Stimulated activated CD4-positive, alpha-beta T cell treated with anti-CD3 and anti-CD28 coated beads, Interleukin-4, amount 100 ng/mL, for 24 hours (primary cell): ENCODE measurements around the gene TMEM132D.
"Not testable (repeated sequence)": the region's sequence is repeated elsewhere in the genome, so short reads cannot be mapped to it uniquely, and the experiment has no call there.

ENCODE experiments used
- DNase-seq: peaks from one replicate; pipeline ENCODE4 v3.0.0-alpha.2; 2020

The TMEM132D gene

DNA sequence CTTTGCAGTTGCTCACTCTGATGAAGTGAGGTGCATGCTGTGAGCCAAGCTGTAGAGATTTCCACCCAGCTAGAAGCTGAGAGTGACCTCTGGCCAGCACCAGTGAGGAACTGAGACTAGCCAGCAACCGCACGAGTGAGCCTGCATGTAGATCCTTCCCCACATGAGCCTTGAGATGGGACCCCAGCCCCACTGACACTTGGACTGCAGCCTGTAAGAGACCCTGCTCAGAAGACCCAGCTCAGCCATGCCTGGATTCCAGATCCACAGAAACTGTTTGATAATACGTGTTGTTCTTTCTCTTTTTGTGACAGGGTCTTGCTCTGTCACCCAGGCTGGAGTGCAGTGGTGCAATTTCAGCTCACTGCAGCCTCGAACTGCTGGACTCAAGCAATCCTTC, 821.4 kb downstream of the TMEM132D start:
- no peak for DNase-seq

GRCh38 chr12:129081755-129082250, 822.0 kb downstream of the TMEM132D start:
- DNase-seq, result no peak

DNA sequence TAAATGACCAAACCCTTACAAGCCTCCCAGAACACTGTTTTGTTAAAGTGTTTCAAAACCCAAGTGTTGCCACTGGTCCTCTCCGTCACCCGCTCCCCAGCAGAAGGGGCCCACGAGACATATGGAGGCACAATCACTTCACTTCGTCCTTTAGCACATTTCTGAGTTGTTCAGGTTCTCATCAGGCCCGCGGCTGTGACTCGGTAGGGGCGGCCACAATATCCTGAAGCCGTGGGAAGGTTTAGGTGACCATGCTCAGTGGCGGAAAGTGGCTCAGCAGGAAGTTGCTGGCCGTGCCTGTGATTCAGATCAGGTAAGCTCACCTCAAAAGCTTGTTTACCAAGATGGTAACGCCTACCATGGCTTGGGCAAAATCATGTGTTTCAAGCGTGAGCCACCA, 823.0 kb downstream of the TMEM132D start:
- DNase-seq, result no peak

GRCh38 chr12:129080391-129080790, 823.4 kb downstream of the TMEM132D start:
- DNase-seq, result no peak

DNA sequence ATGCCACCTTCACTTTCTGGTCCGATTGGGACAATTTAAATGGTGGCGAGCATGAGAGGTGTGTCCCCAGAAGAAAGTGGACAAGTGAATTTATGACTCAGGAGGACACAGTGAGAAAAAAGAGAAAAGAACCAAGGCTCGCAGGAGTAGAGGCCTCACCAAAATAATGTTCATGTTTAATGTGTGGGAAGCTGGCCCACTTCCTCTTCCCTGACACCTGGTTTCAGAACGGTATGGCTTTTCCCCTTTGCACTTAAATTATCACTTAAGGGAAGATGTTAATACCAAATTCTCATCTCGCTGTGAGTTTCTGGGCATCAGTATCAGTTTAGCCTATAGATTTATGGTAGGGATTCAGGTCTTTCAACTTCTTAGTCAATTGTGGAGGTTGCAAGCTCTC, 824.1 kb downstream of the TMEM132D start:
- DNase-seq, result no peak

GRCh38 chr12:129076441-129077320, 827.1 kb downstream of the TMEM132D start:
- DNase-seq, result no peak

- no peak for DNase-seq
These were observed 828.2 kb downstream of the TMEM132D start for GRCh38 chr12:129075460-129076208.

DNA sequence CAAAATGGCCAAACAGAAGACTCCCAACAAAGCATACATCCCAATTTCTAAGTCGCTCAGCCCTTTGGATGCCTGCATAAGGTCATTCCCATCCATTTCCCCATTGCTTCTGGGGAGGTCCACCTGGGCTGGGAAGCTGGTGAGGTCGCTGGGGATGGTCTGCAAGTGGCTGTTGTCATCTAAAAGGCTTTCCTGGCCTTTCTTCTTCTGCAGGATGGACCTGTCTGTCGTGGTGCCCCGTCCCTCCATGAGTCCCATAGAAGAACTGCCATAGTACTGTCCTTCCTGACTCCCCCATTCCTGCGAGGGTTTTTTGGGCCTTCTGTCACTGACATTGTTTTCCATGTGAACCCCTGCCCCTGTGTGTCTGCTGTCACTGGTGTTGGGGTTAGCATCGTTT, 829.4 kb downstream of the TMEM132D start:
- no peak for DNase-seq

- DNase-seq, result no peak
These were observed 830.5 kb downstream of the TMEM132D start for GRCh38 chr12:129073157-129073915.

DNA sequence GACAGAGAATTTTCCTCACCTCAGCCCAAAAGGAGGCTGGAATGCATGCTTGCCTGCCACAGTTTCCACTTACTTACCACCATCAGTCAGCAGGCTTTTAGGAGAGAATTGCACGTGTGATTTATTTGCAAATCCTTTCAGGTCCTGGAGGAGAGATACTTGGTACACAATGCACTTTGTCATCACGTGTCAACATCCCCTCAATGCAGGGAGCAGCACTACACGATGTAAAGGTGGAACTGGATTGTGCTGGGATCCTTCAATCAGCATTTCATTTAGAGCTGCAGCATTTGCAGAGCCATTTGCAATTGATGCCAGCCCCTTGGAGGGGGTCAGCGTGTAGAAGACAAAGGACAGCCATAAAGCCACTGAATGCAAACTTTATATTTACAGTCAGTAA, 832.5 kb downstream of the TMEM132D start:
- no peak for DNase-seq

DNA sequence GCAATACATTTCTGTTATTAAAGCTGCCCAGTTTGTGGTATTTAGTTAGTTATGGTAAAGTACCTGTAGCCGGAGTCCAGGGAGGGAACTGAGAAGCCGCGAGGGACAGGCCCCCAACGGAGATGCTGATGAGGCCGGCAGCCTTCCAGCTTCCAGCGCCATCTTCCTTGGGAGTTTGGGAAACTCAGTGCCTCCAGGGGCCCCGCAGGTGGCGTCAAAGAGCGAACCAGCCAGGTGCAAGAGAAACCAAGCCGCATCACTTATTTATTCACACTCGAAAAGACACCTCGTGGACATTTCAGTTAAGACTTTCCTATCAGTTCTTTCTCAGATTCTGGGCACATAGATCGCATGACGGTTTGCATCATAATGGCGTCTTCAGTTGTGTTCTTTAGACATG, 833.9 kb downstream of the TMEM132D start:
- DNase-seq, result no peak

DNA sequence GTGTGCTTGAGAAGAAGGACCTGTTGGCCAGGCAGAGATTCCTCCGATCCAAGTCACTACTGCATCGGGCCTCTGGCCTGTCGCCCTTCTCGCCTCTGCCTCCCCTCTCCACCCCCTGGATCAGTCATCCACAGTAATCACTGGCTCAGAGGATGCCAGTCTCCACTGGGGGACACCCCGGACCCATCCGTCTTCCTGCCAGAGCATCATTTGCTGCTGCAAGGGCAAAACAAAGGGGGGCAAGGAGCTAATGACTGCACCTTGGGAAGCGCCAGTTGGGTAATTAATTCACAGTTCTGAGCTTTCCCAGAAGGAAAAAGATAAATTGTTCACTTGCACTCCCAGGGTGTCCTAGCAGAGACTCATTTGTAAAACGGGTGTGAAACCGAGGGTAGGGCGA, 835.1 kb downstream of the TMEM132D start:
- no peak for DNase-seq

GRCh38 chr12:129067491-129067890, 836.3 kb downstream of the TMEM132D start:
- DNase-seq, result no peak

- no peak for DNase-seq
These were observed 839.5 kb downstream of the TMEM132D start for GRCh38 chr12:129064209-129064855.

DNA sequence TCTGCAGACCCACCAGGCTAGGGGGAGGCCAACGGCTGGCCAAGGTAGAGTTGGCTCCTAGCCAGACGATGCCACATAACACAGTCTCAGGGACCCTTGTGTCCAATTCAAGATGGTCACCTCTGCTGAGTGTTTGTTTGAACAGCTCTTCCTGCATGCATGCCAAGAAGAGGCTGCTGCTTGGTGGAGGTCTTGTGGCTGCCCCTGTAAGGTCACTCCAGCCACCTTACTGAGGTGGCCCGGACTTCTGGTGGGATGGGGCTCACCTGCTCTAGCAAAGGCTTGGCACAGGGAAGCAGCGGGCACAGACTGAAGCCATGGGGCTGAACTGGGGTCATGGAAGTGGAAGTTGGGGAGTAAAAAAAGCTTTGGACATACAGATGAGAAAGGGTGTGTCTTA, 840.2 kb downstream of the TMEM132D start:
- no peak for DNase-seq

DNA sequence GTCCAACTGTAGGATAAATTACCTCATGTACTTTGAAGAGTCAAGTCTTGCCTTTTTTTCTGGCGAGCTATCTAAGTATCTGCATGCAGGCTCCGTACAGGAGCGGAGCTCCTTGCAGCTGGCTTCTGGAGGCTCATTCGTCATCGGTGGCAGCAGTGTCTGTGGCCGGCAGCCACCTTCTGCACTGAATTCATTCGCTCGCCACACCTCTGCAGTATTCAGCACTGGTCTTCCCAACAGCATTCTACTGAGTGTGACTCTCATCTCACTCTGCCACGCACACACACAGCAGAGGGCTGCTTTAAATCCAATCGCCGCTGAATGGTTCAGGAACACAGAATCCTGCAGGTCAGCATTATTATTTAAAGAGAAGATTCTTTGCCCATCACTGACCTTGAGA, 850.6 kb downstream of the TMEM132D start:
- no peak for DNase-seq

DNA sequence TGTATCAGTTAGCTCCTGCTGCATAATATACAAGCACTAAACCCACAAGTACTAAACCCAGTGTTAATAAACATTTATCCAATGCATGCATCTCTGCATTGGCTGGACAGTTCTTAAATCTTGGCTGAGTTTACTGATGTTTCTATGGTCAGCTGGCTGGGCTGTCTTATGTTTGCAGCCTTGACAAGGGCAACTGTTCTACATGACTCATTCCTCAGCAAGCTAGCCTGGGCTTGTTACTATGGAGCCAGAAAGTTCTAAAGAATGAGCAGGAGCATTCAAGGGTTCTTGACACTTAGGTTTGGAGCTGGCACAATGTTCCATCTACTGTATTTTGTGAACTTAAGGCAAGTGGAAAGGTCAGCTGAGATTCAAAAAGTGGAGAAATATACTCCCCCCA, 851.5 kb downstream of the TMEM132D start:
- no peak for DNase-seq

DNA sequence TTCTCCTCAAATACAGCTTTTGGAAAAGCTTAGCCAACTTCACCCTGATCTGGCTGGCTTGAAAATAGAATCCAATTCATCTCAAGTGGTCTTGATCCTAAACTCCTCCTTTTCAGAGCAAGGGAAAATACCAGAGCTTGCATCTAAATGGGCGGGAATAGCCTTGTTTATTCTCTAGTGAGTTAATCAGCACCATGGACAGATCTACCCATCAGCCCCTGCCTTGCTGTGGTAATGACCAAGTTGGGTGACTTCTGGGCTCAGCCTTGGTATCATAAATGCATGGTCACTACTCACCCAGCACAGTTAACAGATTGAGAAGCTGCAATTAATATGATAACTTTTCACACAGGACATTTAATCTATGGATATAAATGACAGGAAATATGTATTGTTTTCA, 853.9 kb downstream of the TMEM132D start:
- DNase-seq, result no peak

- DNase-seq, result not testable (repeated sequence)
These were observed 860.5 kb downstream of the TMEM132D start for GRCh38 chr12:129043334-129043733.

GRCh38 chr12:129036135-129036534, 867.7 kb downstream of the TMEM132D start:
- DNase-seq, result no peak

DNA sequence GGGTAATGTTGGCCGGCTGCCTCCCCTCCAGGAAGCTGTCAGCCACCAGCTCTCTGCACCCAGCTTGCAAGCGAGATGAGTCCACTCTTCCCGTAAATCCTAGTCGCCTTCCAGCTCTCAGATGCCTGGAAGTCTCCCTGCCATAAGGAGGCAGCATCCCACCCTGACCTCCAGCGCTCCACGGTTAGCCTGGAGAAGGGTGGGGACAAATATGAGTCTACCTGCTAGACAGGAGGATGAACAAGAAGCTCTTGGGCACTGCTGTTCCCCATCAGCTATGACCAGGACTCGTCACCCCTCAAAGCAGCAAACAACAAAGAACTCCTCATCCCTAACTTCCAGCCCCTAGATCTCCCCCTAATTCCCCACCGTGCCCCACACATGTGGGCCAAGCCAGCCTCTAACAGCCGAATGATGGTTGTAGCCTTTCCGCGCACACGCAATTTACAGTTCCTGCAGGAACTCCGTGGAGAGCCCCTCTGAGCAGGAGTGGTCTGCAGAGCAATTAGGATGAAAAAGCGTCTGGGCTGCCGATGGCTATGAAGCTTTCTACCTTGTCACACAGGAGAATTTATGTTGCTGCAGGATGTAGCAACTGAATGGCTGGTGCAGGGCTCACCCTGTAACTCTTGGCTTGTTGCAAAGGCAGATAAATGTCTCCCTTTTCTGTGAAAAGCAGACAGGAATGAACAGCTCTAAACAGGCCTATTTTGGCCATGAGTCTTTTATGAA, 869.1 kb downstream of the TMEM132D start:
- no peak for DNase-seq

- DNase-seq, result no peak
These were observed 875.0 kb downstream of the TMEM132D start for GRCh38 chr12:129028844-129029243.
